ENCODE data around the gene APOL4.
"Not testable (repeated sequence)": the region's sequence is repeated elsewhere in the genome, so short reads cannot be mapped to it uniquely, and the experiment has no call there.

The APOL4 gene

DNA sequence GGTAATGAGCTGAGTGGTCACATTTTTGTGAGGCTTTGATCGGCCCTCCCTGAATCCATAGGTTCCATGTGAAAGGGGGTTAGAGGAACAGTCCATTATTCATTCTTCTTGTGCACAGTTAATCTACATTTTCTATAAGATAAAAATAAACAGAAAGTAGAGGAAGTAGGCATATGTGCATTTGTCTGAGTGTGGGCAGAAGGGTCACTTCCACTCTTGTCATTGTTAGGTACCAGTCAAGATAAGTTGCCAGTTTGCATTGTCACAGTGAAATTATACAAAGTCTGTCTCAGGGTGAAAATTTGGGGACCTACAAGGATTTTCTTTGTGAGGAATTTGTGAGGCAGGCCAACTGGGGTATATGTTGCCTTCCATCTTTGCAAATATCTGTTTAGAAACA, 4.6 kb upstream of the APOL4 start:
- no peak for DNase-seq (ENCODE audit: low read depth)

- not testable (repeated sequence) for DNase-seq (ENCODE audit: low read depth)
These were observed 4.0 kb upstream of the APOL4 start for GRCh38 chr22:36205573-36205972.

GRCh38 chr22:36204632-36205015, 3.0 kb upstream of the APOL4 start:
- DNase-seq (ENCODE audit: low read depth): no peak

DNA sequence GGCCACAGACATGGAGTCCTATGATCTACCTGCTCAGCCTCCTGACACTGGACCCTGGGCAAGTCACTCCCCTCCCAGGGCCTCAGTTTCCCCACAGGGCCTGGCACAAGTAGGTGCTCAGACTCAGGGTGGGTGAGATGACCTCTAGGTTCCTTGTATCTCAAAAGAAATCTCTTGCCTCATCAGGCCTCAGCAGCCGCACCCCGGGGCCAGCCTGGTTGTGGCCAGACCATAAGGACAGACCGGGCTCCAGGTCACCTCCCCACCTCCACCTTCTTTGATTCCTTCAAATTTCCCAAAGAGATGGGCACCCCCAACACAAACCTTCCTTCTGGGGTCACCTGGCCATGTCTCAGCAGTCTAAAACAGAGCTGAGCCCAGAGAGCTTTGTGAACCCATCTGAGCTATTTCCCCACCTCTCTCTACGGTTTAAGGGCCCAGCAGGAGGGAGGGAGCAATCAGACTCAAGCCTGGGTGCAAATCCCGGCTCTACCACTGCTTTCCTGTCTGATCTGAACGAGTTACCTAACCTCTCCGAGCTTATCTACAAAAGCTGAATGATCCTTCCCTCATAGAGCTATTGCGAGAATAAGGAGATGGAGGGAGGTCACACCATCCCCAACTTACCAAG, 2.5 kb upstream of the APOL4 start:
- DNase-seq (ENCODE audit: low read depth): no peak

- DNase-seq (ENCODE audit: low read depth): not testable (repeated sequence)
These were observed 1.8 kb upstream of the APOL4 start for GRCh38 chr22:36203441-36203840.

DNA sequence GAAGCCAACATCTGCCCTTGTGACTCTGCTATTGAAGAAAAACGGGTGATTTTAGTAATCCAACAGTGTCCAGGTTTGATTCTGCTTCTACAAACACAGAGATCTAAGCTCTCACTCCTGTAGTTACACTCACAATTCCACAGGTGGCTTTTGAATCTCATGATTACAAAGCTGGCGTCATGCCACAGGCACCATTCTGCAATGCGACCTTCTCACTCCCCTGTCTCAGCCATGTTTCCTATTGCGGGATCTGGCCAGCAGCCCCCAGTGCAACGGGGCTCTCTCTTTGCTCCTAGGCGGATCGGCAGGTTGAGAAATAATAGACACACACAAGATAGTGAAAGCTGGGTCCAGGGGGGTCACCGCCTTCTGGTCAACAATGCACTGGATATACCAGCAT, 1.3 kb upstream of the APOL4 start:
- DNase-seq (ENCODE audit: low read depth): not testable (repeated sequence)

DNA sequence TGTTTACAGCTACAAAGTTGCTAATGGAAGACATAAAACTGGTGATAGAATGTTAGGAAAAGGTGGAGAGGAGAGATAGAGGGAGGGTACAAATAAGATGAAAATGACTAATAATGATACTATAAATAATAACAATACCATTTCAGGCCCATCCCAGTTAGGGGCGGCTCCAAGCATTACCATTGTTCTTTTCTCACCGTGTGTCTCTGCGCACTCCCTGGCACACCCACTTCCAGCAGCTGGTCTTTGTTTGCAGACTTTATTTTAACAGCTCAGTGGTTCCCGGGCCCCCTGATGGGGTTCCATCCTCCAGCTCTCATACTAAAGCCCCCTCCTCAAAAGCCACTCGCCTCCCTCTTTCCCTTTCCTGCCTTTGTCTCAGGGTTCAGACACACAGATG, 584 bp downstream of the APOL4 start:
- not testable (repeated sequence) for DNase-seq (ENCODE audit: low read depth)

DNA sequence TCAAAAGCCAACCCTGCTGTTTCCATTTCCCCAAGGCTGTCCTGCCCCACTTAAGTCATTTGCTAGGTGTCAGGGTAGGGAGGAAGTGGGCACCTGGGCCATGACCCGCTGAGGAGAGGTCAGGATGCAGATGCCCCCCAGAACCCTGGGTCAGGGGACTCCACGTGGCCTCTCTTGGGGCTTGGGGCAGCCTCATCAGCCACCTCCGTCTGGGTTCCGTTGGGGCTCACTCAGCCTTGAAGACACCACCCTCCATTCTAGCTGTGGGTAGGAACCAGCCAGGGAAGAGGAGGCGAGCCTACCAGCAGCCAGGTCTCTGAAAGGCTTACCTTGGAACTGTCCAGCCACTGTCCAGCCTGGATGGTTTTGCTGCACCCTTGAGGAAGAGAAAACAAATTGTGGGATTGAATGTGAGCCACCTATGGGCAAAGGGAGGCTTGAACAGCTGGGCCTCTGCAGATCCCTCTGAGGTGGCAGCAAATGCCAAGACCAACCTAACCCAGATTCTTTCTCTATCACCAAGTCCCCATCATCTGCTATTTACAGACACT, 2.5 kb downstream of the APOL4 start:
- no peak for DNase-seq (ENCODE audit: low read depth)

- no peak for DNase-seq (ENCODE audit: low read depth)
These were observed 3.1 kb downstream of the APOL4 start for GRCh38 chr22:36198536-36198935.

GRCh38 chr22:36197514-36198146, 4.0 kb downstream of the APOL4 start:
- DNase-seq (ENCODE audit: low read depth): no peak

GRCh38 chr22:36197065-36197440, 4.6 kb downstream of the APOL4 start:
- DNase-seq (ENCODE audit: low read depth): no peak

DNA sequence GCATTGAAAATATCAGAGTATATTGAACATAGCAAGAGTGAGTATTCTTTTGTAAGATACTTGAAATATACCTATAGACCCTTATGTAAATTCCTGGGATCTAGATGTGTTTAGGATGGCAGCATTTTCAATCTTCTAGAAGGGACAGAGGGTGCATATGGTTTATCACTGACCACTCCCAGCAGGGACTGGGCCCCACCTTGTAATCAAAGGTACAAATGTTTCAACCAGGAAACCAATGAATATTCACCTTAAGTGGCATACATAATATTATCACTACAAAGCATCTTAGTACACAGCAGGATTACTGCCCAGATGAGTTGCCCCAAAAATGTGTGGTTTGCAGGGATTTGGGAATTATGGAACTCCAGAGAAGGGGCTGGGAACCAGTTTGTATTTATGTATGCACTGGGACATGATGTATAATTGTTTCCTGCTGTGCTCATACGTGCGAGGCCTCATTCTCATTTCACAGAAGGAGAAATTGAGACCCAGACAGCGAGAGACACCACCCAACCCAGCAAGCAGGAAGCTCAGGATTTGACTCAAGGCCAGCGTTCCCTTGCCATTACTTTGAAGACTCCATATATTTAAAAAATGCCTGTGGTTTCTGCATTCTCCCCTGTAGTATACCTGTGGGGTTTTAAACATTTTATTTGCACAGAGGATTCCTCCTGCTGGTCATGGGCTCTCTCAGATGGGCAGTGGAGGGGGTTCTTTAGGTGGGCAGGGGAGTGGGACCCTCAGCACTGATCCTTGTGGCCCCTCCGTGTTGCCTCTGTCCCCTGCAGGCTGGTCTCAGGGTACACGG, 5.2 kb downstream of the APOL4 start:
- DNase-seq (ENCODE audit: low read depth): no peak

GRCh38 chr22:36194971-36195370, 6.6 kb downstream of the APOL4 start:
- peak; percentile 22 for DNase-seq (ENCODE audit: low read depth)

DNA sequence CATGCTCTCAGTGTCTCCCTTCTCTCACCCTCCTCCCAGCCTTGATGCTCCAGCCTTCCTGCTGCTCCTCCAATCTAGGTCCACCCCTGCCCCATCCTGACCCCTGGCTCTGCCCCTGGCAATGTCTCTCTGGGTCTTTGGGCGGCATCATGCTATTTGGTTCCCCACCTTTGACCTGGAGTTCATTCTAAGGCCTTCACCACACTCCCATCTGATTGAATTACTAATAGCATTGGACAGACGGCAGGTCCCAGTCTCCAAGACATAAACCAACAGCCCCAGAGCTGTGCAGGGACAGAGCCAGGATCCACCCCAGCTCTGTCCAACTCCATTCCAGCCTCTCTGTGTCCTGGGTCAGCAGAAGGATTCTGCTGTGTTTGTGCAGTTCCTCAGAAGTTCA, 7.2 kb downstream of the APOL4 start:
- DNase-seq (ENCODE audit: low read depth): no peak

- no peak for DNase-seq (ENCODE audit: low read depth)
These were observed 8.0 kb downstream of the APOL4 start for GRCh38 chr22:36193577-36193976.

GRCh38 chr22:36193171-36193570, 8.4 kb downstream of the APOL4 start:
- DNase-seq (ENCODE audit: low read depth): no peak

DNA sequence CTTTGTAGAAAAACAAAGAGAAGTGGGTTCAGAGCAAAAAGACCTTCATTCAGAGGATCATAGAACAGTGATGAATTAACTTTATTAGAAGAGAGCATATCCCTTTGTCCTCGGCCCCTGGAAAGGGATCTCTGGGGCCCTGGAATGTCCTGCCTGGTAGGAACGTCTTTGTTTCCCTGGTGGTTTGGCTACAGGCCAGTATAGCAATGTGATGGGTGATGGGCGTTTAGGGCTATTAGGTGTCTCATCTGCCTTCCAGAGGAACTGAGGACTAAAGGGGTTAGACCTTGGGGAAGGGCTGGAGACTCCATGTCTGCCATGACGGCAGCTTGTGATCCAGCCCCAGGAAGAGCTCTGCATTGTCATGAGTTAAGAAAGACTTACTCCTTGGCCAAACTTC, 9.1 kb downstream of the APOL4 start:
- DNase-seq (ENCODE audit: low read depth): no peak

DNA sequence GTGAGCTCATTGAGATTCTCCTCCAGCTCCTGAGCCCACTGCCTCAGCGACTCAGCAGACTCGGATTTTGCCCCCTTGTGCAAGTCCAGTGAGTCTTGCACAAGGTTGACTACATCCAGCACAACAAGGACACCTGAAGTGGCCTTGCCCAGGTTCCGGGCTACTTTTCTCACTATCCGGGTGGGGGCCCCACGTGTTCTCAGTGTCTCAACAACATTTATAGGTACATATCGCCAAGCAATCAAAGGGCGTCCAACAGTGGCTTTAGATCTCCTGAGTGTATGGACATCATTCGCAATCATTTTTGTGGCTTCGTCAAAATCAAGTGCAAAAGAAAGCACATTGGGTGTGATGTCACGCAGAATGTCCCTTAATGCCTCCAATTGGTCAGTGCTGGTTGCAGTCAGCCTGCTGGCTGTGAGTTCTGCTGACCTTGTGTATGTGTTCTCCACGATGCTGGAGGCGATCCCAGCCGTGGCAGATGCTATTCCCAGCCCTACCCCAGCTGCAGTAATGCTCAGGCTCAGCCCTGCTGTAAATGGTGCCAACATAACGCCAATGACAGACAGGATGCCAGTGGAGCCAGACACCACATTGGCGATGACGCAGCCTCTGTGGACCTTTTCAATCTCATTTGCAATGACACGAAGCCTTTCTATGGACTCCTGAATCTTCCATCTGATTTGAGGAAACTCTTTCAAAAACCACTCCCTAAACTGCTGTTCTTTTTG, 10.3 kb downstream of the APOL4 start:
- DNase-seq (ENCODE audit: low read depth): no peak

GRCh38 chr22:36187862-36188261, 13.7 kb downstream of the APOL4 start:
- not testable (repeated sequence) for DNase-seq (ENCODE audit: low read depth)

GRCh38 chr22:36185828-36186624, 15.6 kb downstream of the APOL4 start:
- DNase-seq (ENCODE audit: low read depth): no peak

DNA sequence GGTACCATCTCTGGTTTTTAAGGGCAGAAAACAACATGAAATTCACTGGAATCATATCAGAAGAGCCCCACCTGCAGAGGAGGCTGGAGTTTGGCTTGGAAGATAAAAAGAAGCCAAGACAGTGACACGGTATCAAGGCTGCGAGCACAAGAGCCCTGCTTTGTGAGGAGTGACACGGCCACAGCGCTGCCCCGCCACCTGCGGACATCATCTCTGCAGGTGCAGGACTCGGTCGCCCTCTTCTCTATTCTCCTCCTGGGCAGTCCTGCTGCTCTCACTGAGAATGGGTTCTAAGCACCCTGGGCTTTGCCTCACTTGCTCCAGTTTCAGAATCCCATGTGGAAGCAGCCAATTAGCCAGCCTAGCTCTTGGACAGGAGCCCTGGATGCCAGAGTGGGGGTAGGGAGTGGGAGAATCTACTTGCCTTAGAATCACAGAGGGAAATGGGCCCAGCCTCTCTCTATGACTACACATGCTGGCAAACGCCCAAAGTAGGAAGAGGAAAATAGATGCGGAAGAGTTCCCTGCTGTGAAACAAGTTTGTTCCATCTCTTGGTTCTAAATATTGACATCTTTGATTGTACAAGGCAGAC, 17.1 kb downstream of the APOL4 start:
- no peak for DNase-seq (ENCODE audit: low read depth)

Measured in stimulated activated CD8-positive, alpha-beta memory T cell treated with anti-CD3 and anti-CD28 coated beads, Interleukin-4, amount 100 ng/mL, for 24 hours (primary cell).